HG03108 (cell line): ENCODE results near the gene VHLL.

Experiments
- ATAC-seq: cut with Tn5 transposase; IDR thresholded peaks from one replicate; pipeline ENCODE4 v1.9.1; 2021; ENCODE audit warnings: moderate library complexity; ENCODE audit not compliant: unreplicated experiment

The VHLL gene

DNA sequence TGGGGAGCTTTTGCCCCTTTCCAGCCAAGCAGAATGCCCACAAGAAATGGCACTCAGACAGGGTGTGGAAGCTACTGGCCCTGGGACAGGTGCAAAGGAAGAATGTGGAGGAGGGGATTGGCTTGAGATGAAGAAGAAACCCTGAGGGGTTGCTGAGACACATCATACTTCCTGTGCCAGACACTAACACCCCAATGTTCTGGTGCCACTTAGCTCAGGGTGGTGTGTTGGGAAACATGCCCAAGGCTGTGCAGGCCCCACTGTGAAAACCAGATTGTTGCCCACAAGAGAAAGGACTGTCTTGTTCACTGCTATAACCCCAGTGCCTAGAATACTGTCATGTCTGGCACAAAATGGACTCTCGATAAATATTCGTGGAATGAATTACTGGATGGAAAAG is 41.4 kb downstream of the VHLL start:
- ATAC-seq = no peak

DNA sequence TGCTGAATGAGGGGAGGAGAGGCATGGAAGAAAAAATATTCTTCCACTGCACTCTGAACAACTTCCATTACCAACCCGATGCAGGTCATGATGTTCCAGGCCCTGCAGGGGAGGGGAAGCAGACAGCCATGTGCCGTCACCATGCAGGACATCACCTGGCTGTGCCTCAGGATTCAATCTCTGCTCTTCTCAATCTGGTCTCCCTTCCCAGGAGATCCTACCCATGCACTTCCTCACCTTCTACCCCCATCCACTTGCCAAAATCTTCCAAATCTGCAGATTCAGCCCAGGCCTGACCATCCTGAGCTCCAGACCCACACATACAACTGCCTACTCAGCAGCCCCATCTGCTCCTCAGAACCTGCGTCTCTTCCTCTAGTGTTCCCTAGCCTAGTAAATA is 45.5 kb downstream of the VHLL start:
- no peak for ATAC-seq

DNA sequence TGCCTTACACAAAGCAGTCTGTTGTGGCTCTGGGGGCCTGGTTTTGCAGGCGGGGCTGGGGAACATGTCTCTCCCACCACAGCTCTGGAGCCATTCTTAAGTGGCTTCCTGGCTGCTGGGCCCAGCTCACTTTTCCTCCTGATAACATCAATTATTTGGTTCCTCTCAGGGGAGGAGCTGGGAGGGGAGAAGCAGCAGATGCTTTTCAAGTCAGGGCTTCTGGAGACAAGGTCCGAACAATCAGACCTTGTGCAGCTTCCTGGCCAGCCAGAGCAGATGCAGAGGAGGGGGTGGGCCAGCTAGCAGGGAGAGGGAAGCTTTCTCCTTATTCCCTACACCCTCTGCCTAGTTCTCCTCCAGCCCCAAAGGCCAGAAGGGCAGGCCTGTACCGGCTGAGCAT is 47.6 kb downstream of the VHLL start:
- no peak for ATAC-seq

DNA sequence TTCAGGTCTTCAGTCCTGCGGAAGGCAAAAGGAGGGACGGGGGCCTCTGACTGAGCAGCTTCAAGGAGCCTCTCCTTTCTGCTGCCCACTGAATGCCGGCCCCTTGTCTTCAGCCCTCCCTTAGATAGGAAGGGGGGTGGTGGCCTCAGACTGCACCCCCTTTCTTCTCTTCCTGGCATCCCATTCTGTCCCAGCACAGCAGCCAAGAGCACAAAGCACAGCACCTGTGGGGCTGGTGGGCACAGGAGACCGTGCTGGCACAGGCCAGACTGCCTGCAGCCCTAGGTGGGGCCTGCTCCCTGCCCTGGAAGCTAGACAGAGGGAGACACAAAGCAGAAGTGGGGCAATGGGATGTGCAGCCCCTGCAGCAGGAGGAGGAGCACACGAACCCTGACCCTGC is 49.5 kb downstream of the VHLL start:
- no peak for ATAC-seq
